NCI-H2107 treated with DMSO at 0.1 percent for 48 hours (cell line): ENCODE measurements around the gene NPR1.
"Not testable (repeated sequence)": the region's sequence is repeated elsewhere in the genome, so short reads cannot be mapped to it uniquely, and the experiment has no call there.

Experiments
- DNase-seq: peaks from one replicate; lab custom pipeline; 2025; ENCODE audit not compliant: unreplicated experiment; lab: John Stamatoyannopoulos, UW

NPR1 gene

GRCh38 chr1:153679337-153680119 is 1.0 kb downstream of the NPR1 start:
- DNase-seq, result no peak

- no peak for DNase-seq
These were observed 1.6 kb downstream of the NPR1 start for GRCh38 chr1:153680120-153680403.

- DNase-seq, result no peak
These were observed 4.2 kb downstream of the NPR1 start for GRCh38 chr1:153682730-153683129.

GRCh38 chr1:153683854-153684253 is 5.4 kb downstream of the NPR1 start:
- no peak for DNase-seq

GRCh38 chr1:153684892-153685291 is 6.4 kb downstream of the NPR1 start:
- DNase-seq, result no peak

GRCh38 chr1:153685544-153686340 is 7.3 kb downstream of the NPR1 start:
- no peak for DNase-seq

- no peak for DNase-seq
These were observed 9.0 kb downstream of the NPR1 start for GRCh38 chr1:153687346-153688125.

- DNase-seq, result no peak
These were observed 9.8 kb downstream of the NPR1 start for GRCh38 chr1:153688276-153688675.

GRCh38 chr1:153688736-153689328 is 10.3 kb downstream of the NPR1 start:
- no peak for DNase-seq

GRCh38 chr1:153693466-153693865 is 15.0 kb downstream of the NPR1 start:
- no peak for DNase-seq

GRCh38 chr1:153696741-153697140 is 18.3 kb downstream of the NPR1 start:
- DNase-seq, result no peak

- DNase-seq, result no peak
These were observed 18.9 kb downstream of the NPR1 start for GRCh38 chr1:153697191-153698019.

GRCh38 chr1:153698020-153698922 is 19.8 kb downstream of the NPR1 start:
- DNase-seq, result no peak

- DNase-seq, result no peak
These were observed 20.6 kb downstream of the NPR1 start for GRCh38 chr1:153698923-153699714.

- no peak for DNase-seq
These were observed 21.3 kb downstream of the NPR1 start for GRCh38 chr1:153699768-153700167.

GRCh38 chr1:153705484-153705883 is 27.0 kb downstream of the NPR1 start:
- DNase-seq, result no peak

GRCh38 chr1:153711026-153711425 is 32.5 kb downstream of the NPR1 start:
- DNase-seq, result no peak

- not testable (repeated sequence) for DNase-seq
These were observed 37.7 kb downstream of the NPR1 start for GRCh38 chr1:153716211-153716610.

- DNase-seq, result no peak
These were observed 38.8 kb downstream of the NPR1 start for GRCh38 chr1:153717330-153717729.
